HepG2 (cell line): ENCODE measurements around the gene HBM. TPM values are rescaled to one million over a fixed set of nuclear protein-coding genes. Genes with fewer than 3 reads are reported as not detected.

Source experiments
- ATAC-seq: fragments of 200-7000 bp; cut with Tn5 transposase; 3 replicates; pipeline ENCODE4 v1.9.1; 2020; ENCODE audit warnings: mild to moderate bottlenecking, moderate library complexity
- BruUV-seq: library from RNA; stranded (reverse); fragments of 400-500 nt; replicated peaks from 2 replicates; lab custom pipeline; 2021; lab: Mats Ljungman, UMichigan
- CTCF ChIA-PET: fragments of 300-600 bp; formaldehyde crosslinking; extraction: SDS; loops from one replicate; lab custom pipeline; 2021; ENCODE audit warnings: low total read pairs, inconsistent platforms, low intra/inter-chr PET ratio; lab: Yijun Ruan, JAX
- POLR2A ChIA-PET: fragments of 350-600 bp; sonication (Branson Sonifier 250); formaldehyde crosslinking; loops from one replicate; lab custom pipeline; 2020; ENCODE audit warnings: antibody characterized with exemption, inconsistent platforms; lab: Yijun Ruan, JAX
- DNase-seq: peaks from one replicate; pipeline ENCODE4 v3.0.0-alpha.2; 2015; ENCODE audit warnings: low spot score
- FAIRE-seq: peaks from 3 replicates; lab custom pipeline; 2011; peaks lifted over from hg19 to GRCh38; lab: Jason Lieb, UNC
- H2AFZ ChIP-seq: one replicate; pipeline ENCODE4 v1.6.1; 2011; ENCODE audit warnings: low read length, inconsistent platforms
- H3K27ac ChIP-seq: fragments of 300-600 bp; 3 replicates; pipeline ENCODE4 v1.8.0; 2011; ENCODE audit warnings: mixed run types, mild to moderate bottlenecking, mixed read lengths, low read length, inconsistent platforms; ENCODE audit not compliant: insufficient read depth; ENCODE audit errors: extremely low read length
- H3K27me3 ChIP-seq, 2 experiments: fragments of 200-600 bp in 1 of 2; 2 replicates in 1 of 2; 3 replicates in 1 of 2; pipeline versions ENCODE4 v1.6.0 to v1.8.0; 2011; ENCODE audit warnings: low read length in 2 of 2, mild to moderate bottlenecking in 2 of 2, moderate library complexity in 2 of 2, inconsistent platforms in 1 of 2; ENCODE audit not compliant: insufficient read depth in 2 of 2, control insufficient read depth in 1 of 2
- H3K36me3 ChIP-seq, 2 experiments: fragments of 200-600 bp in 1 of 2; replicated peaks in 1 of 2; 2 replicates in 1 of 2; 3 replicates in 1 of 2; pipeline versions ENCODE4 v1.5.1 to v1.8.0; 2011; ENCODE audit warnings: low read length in 2 of 2, inconsistent platforms in 1 of 2; ENCODE audit not compliant: insufficient read depth in 2 of 2, control insufficient read depth in 1 of 2
- H3K4me1 ChIP-seq: 2 replicates; pipeline ENCODE4 v1.5.1; 2012; ENCODE audit warnings: low read length, inconsistent platforms; ENCODE audit not compliant: insufficient read depth
- H3K4me2 ChIP-seq: 2 replicates; pipeline ENCODE4 v1.6.0; 2011; ENCODE audit warnings: low read depth, low read length, inconsistent platforms
- H3K4me3 ChIP-seq, 3 experiments: fragments of 200-600 bp in 1 of 3; sonication (generic), shearing (Covaris generic) in 1 of 3; replicated peaks in 1 of 3; 2 replicates each; pipeline ENCODE4 v1.5.1; 2011 to 2016; ENCODE audit warnings: low read length in 3 of 3, inconsistent platforms in 2 of 3, low read depth in 2 of 3, mild to moderate bottlenecking in 2 of 3, control low read depth in 1 of 3, mixed read lengths in 1 of 3; ENCODE audit not compliant: insufficient read depth in 1 of 3
- H3K79me2 ChIP-seq: one replicate; pipeline ENCODE4 v1.6.1; 2011; ENCODE audit warnings: low read length, inconsistent platforms; ENCODE audit not compliant: insufficient read depth
- H3K9ac ChIP-seq: 2 replicates; pipeline ENCODE4 v1.6.0; 2011; ENCODE audit warnings: mild to moderate bottlenecking, low read depth, low read length, inconsistent platforms; ENCODE audit not compliant: insufficient read depth
- H3K9me3 ChIP-seq: 2 replicates; pipeline ENCODE4 v1.5.1; 2012; ENCODE audit warnings: mild to moderate bottlenecking, low read length
- H4K20me1 ChIP-seq: 2 replicates; pipeline ENCODE4 v1.6.0; 2011; ENCODE audit warnings: inconsistent platforms, mild to moderate bottlenecking, low read length, moderate library complexity; ENCODE audit not compliant: insufficient read depth
- ERF ChIP-seq: IDR thresholded peaks from 2 replicates; pipeline ENCODE4 v1.6.1; 2018; ENCODE audit warnings: missing biosample characterization, missing genetic modification reagents
- PATZ1 ChIP-seq: sonication (generic); formaldehyde crosslinking; IDR thresholded peaks from 2 replicates; pipeline ENCODE4 v1.4.0; 2020; ENCODE audit warnings: missing genetic modification reagents
- POLR2G ChIP-seq: fragments of 200-400 bp; formaldehyde crosslinking; IDR thresholded peaks from 2 replicates; pipeline ENCODE4 v1.6.1; 2018; ENCODE audit warnings: mild to moderate bottlenecking, low read depth, low read length, moderate library complexity
- RBM22 ChIP-seq: fragments of 200-400 bp; formaldehyde crosslinking; optimal IDR thresholded peaks from 2 replicates; pipeline ENCODE3; 2017; ENCODE audit warnings: mild to moderate bottlenecking, low read length, moderate library complexity
- RXRA ChIP-seq: sonication (generic); formaldehyde crosslinking; IDR thresholded peaks from 2 replicates; pipeline ENCODE4 v1.5.1; 2020; ENCODE audit warnings: missing genetic modification reagents
- SOX13 ChIP-seq, 3 experiments: fragments of 450-650 bp in 1 of 3; sonication (generic) in 1 of 3; formaldehyde crosslinking in 1 of 3; IDR thresholded peaks in 2 of 3; conservative IDR thresholded peaks in 1 of 3; 2 replicates each; pipeline versions ENCODE4 v1.5.0 to v1.6.1; 2016 to 2020; ENCODE audit warnings: antibody characterized with exemption in 1 of 3, mild to moderate bottlenecking in 1 of 3, missing compliant biosample characterization in 1 of 3, missing genetic modification reagents in 1 of 3, moderate library complexity in 1 of 3
- TCF7 ChIP-seq: sonication (generic); IDR thresholded peaks from 2 replicates; pipeline ENCODE4 v1.6.1; 2016; ENCODE audit warnings: antibody characterized with exemption, low read depth
- ZFX ChIP-seq: sonication (generic); formaldehyde crosslinking; IDR thresholded peaks from 2 replicates; pipeline ENCODE4 v1.4.0; 2020; ENCODE audit warnings: mild to moderate bottlenecking, low read depth, missing genetic modification reagents, moderate library complexity
- ZMYM2 ChIP-seq: sonication (generic); formaldehyde crosslinking; IDR thresholded peaks from 2 replicates; pipeline ENCODE4 v1.8.0; 2022; ENCODE audit warnings: mild to moderate bottlenecking, missing genetic modification reagents
- ZNF7 ChIP-seq: IDR thresholded peaks from 2 replicates; pipeline ENCODE4 v1.6.1; 2016; ENCODE audit warnings: missing biosample characterization, missing genetic modification reagents
- WGBS: methylation state at CpG from one replicate; pipeline ENCODE4 v1.1.6; 2017; ENCODE audit warnings: low lambda C conversion rate; 5-methylcytosine and 5-hydroxymethylcytosine counted together
- in situ Hi-C: cut with HindIII; loops from 2 replicates; pipeline ENCODE4 v1.10.0; 2017; ENCODE audit warnings: low pct_unique_long_range_greater_than_20kb; ENCODE audit not compliant: extremely low pct_ligation_motif_present
- intact Hi-C: fragments of 100-400 bp; cut with micrococcal nuclease; formaldehyde crosslinking; loops from one replicate; pipeline ENCODE4 v1.10.0; 2022; ENCODE audit not compliant: unreplicated experiment
- polyA plus RNA-seq, 8 experiments: library from polyadenylated mRNA; depleted of rRNA in 3 of 8; stranded (reverse) in 7 of 8; unstranded in 1 of 8; fragments of >200 nt; fragmentation: Illumina TruSeq in 4 of 8; extraction: Trizol in 4 of 8; gene quantifications; 2 replicates each; pipeline versions ENCODE4 v1.2.1 to v1.2.3, GENCODE V29; 2011 to 2016; ENCODE audit warnings: low read depth in 4 of 8, missing spikeins in 1 of 8, mixed read lengths in 1 of 8; ENCODE audit not compliant: insufficient read depth in 1 of 8
- total RNA-seq, 5 experiments: library from RNA; depleted of rRNA; stranded (reverse); fragments of >200 nt; fragmentation: Illumina TruSeq; extraction: Trizol; gene quantifications; 2 replicates each; pipeline ENCODE4 v1.2.3, GENCODE V29; 2016; ENCODE audit warnings: low read depth in 1 of 5

Gene HBM
- total and polyA plus RNA-seq, 2 of the 13 experiments (the other 11 are each of a cell fraction or from before 2014, with no cell fraction given) = not detected

- Histone ChIP-seq H4K20me1 (no peaks in the 10 kb centered on the region), H3K4me2 (peak overlapping the region; percentile 75), H3K36me3 (no peaks in the 10 kb centered on the region), H3K27me3 (peaks cover 0 to 4% of the 10 kb centered on the region in 2 experiments; a peak in 1 of 5 replicates), H2AFZ (no peak overlapping the region), H3K9ac (0 out of 2 replicates have a peak overlapping the region, but pooled peaks have one; percentile 43), H3K79me2 (peaks cover 4% of the 10 kb centered on the region), H3K4me3 (peak overlapping the region in 1 of 3 experiments; percentile 49; a peak in 2 of 6 replicates), H3K27ac (no peak overlapping the region), H3K9me3 (no peaks in the 10 kb centered on the region), H3K4me1 (peaks cover 42% of the 10 kb centered on the region)
- TF ChIP-seq RXRA (0 out of 2 replicates have a peak, but pooled peaks have one; percentile 19), SOX13 (IDR thresholded peaks at IDR 0.05) (no peak), SOX13 (CRISPR knock-in tag; conservative IDR thresholded peaks at IDR 0.05 in 1 of 2, IDR thresholded peaks at IDR 0.05 in 1 of 2) (peak in 1 of 2 experiments; percentile 36; a peak in 2 of 4 replicates), POLR2G (no peak), ZMYM2 (0 out of 2 replicates have a peak, but pooled peaks have one; percentile 39)
- no TSS peak for BruUV-seq
- in situ Hi-C loops (no loop called here), intact Hi-C loops (no loop called here)
- POLR2A ChIA-PET = no interaction called here
- FAIRE-seq (no peak), ATAC-seq (peak; percentile 27), DNase-seq (peak; percentile 52)
- CTCF ChIA-PET = no interaction called here
- WGBS = 13% methylated on average over 4 of the region's 12 CpGs
These were observed 23.3 kb upstream of the HBM start for GRCh38 chr16:142405-142967.

- H3K79me2 ChIP-seq = no peaks in the 10 kb centered on the region
- H3K36me3 ChIP-seq = no peaks in the 10 kb centered on the region
- DNase-seq = no peak
- no TSS peak for BruUV-seq
- CTCF ChIA-PET = no interaction called here
- intact Hi-C loops (no loop called here), in situ Hi-C loops (no loop called here)
- no peak for FAIRE-seq
- peaks cover 0 to 4% of the 10 kb centered on the region in 2 experiments; a peak in 1 of 5 replicates for H3K27me3 ChIP-seq
- H2AFZ ChIP-seq = no peak overlapping the region
- H3K4me2 ChIP-seq = peak overlapping the region; percentile 75
- H3K4me1 ChIP-seq = peaks cover 41% of the 10 kb centered on the region
- TF ChIP-seq TCF7 (no peak), ERF (CRISPR knock-in tag) (no peak), RBM22 (no peak), ZNF7 (CRISPR knock-in tag) (no peak), ZFX (peak; percentile 5; the same call in 1 of the 2 replicates), PATZ1 (CRISPR knock-in tag) (0 out of 2 replicates have a peak, but pooled peaks have one; percentile 12)
- peak; percentile 11; the same call in 2 of the 3 replicates for ATAC-seq
- no peak overlapping the region for H3K27ac ChIP-seq
- H3K4me3 ChIP-seq = peak overlapping the region in 1 of 3 experiments; percentile 52; a peak in 1 of 6 replicates
- 61% methylated on average over 6 of the region's 6 CpGs for WGBS
- POLR2A ChIA-PET = no interaction called here
- H3K9ac ChIP-seq = no peak overlapping the region
- H4K20me1 ChIP-seq = no peaks in the 10 kb centered on the region
- H3K9me3 ChIP-seq = no peaks in the 10 kb centered on the region
These were observed 22.7 kb upstream of the HBM start for GRCh38 chr16:143047-143446.
